GM19397 (cell line): ENCODE measurements around the gene SOBP.

ENCODE experiments used
- ATAC-seq: cut with Tn5 transposase; IDR thresholded peaks from one replicate; pipeline ENCODE4 v1.9.1; 2021; ENCODE audit warnings: mild to moderate bottlenecking, moderate library complexity; ENCODE audit not compliant: unreplicated experiment

The SOBP gene

GRCh38 chr6:107523054-107523791, 33.3 kb downstream of the SOBP start:
- ATAC-seq = no peak

DNA sequence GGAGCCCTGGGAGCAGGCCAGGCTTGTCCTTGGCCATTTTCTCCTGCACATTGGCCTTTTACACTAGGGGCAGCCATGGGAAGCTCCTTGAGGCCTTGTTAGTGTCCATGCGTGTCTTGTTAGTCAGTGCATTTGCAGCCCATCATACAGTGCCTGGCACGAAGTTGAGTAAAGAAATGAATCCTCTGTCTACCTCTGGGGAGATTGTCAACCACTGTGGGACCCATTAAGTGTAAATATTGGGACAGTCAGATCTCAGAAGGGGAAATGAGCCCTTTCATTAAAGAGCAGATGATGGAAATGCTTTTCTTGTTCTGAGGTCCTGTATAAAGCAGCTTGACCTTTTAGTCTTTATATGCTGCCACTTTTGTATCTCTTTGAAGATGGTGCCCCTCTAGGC, 33.9 kb downstream of the SOBP start:
- no peak for ATAC-seq

- no peak for ATAC-seq
These were observed 34.7 kb downstream of the SOBP start for GRCh38 chr6:107524626-107525025.

- no peak for ATAC-seq
These were observed 42.0 kb downstream of the SOBP start for GRCh38 chr6:107531868-107532267.

GRCh38 chr6:107532706-107533105, 42.8 kb downstream of the SOBP start:
- no peak for ATAC-seq

- no peak for ATAC-seq
These were observed 43.6 kb downstream of the SOBP start for GRCh38 chr6:107533415-107534059.

- ATAC-seq = no peak
These were observed 44.7 kb downstream of the SOBP start for GRCh38 chr6:107534571-107535141.

- ATAC-seq = no peak
These were observed 45.7 kb downstream of the SOBP start for GRCh38 chr6:107535626-107536025.

DNA sequence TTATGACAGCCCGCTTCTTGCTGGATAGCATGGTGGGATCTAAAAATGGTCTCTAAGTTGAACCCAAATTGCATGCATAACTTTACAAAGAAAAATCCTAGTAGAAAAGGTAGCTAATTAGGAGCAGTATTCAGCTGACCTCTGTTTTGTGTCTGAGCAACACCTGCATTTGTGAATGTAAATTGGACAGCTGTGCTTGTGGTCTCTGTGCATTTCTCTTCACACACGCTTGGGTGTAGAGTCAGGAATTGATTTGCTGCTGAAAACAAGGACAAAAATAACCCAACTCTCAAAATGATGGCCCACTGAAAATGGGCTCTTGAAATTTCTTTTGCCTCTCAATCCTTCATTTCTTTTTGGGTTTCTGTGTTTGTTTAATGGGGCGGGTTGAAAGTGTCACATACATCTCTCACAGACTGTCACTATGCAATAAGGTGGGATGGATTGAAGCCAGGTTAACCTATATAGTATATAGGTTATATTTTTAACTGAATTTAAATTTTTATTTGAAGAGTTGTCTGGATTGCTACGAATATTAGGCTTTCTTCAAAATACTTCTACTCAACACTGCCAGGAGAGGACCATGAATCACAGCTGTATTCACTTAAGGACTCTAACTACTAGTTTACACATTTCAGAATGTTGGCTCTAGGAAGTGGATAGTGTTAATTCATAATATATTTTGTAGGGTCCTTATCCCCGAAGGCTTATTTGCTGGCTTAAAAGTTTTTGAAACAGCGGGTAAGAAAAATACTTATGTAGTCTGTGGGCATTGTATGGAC, 46.5 kb downstream of the SOBP start:
- ATAC-seq = no peak

DNA sequence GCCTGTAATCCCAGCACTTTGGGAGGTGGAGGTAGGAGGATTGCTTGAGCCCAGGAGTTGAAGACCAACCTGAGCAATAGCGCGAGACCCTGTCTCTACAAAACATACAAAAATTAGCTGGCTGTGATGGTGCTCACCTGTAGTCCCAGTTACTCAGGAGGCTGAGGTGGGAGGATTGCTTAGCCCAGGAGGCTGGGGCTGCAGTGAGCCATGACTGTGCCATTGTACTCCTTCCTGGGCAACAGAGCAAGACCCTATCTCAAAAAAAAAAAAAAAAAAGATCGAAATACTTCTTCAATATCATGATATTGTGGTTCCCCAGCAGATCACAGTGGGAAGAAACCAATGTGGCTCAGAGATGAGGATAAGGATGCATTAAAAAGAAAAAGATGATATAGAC, 47.6 kb downstream of the SOBP start:
- ATAC-seq = no peak

DNA sequence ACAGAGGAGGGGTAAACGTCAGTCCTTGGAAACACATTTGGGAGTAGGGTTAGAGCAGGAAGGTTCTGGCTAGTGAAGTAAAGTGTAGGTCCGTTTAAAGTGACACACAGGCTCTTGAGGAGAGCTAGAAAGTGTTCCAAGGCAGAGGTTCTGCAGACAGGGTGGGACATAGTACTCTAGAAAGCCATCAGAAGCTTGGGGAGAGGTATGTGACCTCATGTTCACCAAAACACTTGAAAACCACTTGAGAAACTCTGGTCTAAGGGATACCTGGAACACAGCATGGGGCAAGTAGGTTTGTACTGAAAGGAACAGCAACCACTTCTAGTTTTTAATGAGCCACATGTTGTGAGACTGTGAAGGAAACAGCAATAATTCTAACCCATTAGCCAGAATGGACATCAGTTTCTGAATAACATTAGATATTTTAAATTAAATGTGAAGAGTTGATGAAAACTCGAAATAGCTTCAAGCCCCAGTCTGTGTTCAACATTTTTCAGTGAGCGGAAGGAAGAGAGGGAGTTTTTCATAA, 49.0 kb downstream of the SOBP start:
- no peak for ATAC-seq

DNA sequence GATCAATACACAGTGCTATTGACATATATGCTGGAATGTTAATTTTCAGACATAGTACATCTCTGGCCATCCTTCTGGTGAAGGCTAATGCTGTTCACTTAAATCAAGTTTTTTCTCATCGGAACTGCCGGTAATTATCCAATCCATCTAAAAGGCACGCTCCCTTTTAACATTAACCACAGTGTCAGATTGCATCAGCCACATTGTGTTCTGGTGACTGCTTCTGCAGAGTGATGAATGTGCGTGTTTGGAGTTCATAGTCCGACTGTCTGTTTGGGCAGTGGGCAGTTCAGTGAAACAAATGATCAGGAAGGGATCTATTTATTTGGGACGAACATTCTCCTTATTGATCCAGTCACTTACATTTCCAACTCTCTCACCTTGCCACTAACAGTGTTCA, 49.5 kb downstream of the SOBP start:
- ATAC-seq = no peak

DNA sequence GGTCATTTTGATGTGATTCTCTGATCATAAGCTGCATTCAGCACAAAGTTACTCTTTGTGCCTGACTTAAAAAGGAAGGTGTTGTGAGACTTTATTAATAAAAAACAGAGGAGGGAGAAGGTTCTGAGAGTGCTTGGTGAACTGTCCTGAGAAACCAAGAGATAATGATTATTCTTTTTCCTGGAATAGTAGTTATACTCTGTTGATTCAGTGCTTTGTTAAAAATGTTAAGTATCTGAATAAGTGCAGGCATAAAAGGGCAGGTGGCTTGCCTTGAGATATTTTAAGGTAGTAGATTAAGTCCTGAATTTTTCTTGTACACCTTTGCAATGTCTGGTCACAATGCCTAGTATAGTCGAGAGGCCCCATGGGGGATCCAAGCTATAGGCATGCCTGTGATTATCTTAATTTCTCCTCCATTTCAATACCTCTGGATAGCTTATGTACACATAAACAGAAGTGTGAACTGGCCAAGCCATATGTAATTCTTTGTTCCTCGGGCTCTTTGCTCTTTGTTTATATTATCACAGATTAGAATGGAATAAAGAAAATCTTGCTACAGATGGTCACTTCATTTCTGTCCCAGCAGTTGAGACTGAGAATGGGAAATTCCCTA, 50.0 kb downstream of the SOBP start:
- ATAC-seq = no peak

DNA sequence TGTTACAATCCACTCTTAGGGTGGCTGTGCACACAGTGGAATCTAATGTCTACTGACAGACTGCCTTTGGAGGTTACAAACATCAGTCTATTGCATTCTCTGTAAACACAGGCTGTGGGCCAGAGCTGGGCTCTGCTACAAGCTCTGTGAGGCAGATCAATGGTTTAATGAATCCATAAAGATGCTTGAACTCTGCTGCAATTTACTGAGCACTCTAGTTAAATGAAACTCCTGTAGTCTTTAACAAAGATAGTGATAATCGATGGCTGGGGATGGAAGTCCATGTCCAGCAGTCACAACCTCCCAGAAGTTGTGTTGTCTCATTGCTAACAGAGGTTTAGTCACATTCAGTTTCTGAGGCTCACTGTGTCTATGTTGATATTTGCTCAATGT, 50.5 kb downstream of the SOBP start:
- no peak for ATAC-seq

DNA sequence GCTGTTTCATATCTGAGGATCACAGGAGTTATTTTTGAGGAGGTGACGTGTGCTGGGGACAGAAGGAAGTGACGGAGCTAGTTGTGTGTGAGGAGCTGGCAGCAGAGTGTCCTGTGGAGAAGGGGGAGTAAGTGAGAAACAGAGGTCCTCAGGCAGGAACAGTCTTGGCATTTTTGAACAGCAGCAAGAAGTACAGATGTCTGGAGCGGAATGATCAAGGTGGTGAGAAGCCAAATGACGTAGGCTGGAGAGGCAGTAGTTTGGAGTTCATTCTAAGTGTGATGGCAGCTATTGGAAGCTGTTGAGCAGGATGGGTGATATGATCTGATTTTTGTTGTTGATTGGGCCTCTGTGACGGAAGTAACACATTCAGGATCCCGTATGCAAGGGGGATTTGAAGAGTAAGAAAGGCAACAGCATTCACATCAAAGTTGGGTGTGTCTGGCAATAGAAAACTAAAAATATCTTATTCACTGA, 52.3 kb downstream of the SOBP start:
- ATAC-seq = no peak

- no peak for ATAC-seq
These were observed 53.2 kb downstream of the SOBP start for GRCh38 chr6:107543088-107543487.

GRCh38 chr6:107543567-107543966, 53.6 kb downstream of the SOBP start:
- ATAC-seq = no peak

DNA sequence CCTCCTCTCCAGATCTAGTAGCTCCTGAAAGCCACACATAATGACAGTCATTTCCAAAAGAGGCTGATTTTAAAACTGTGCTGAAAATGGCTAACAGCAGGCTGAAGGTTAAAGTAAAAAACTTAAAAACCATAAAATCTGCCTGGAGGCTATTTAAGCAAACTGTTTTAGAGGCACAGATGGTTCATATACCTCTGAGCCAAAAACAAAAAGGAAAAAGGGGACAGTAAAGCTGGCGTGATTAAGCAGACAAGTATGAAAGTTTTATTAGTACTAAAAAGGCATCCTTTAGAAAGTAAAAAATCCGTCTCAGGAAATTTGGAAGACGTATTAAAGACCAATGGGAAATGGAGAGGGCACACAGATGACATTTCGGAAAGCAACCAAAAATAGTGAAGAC, 55.8 kb downstream of the SOBP start:
- no peak for ATAC-seq

DNA sequence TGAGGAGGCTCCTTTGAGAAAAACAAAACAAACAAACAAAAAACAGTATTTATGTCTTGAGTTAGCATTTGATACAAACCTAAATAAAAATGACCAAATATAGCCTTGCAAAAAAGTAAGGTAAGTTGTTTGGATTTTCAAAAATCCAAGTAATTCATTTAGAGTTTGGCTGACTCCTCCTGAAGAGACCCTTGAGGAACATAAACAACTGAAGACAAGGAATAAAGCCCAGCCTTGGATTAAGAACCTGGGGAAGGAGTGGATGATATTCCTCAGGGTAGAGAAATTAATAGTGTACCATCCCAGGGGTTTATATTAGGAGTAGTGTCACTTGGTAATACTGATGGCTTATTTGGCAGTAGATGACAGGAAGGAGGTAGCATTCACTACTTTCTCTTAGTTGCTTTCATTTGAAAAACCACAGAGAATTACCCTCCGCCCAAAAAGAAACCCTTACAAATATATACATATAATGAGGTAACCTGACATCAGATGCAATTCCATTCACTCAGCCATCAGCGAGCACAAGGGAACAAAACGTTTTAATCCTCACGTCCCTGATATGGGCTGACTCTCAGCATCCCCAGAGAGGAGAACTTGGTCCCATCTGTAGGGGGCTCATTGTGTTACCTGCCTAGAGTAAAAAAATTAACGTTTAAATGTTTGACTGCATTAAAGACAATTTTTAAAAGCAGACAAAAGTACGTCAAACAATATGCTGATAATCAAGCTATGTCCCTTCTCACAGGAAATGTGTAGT, 57.0 kb downstream of the SOBP start:
- ATAC-seq = no peak

- no peak for ATAC-seq
These were observed 57.5 kb downstream of the SOBP start for GRCh38 chr6:107547451-107547840.
